GM12878 (cell line): ENCODE results near the gene CHD6. TPM values are rescaled to one million over a fixed set of nuclear protein-coding genes. Genes with fewer than 3 reads are reported as not detected.

Experiments
- ATAC-seq: fragments of 200-7000 bp; cut with Tn5 transposase; 3 replicates; pipeline ENCODE4 v1.9.1; 2020; ENCODE audit warnings: mild to moderate bottlenecking, moderate library complexity
- BruUV-seq: library from RNA; stranded (reverse); fragments of 400-500 nt; replicated peaks from 2 replicates; lab custom pipeline; 2021; lab: Mats Ljungman, UMichigan
- CTCF ChIA-PET: fragments of 300-600 bp; sonication (Branson Sonifier 250); formaldehyde crosslinking; extraction: SDS; loops from one replicate; lab custom pipeline; 2021; ENCODE audit warnings: inconsistent platforms; lab: Yijun Ruan, JAX
- POLR2A ChIA-PET: fragments of 350-600 bp; formaldehyde crosslinking; extraction: SDS; loops from one replicate; lab custom pipeline; 2021; ENCODE audit warnings: inconsistent platforms; lab: Charles Lee
- RAD21 ChIA-PET: fragments of 300-600 bp; sonication (Branson Sonifier 250); formaldehyde crosslinking; loops from one replicate; lab custom pipeline; 2023; ENCODE audit warnings: antibody characterized with exemption; ENCODE audit not compliant: unreplicated experiment; lab: Charles Lee
- SMC1A ChIA-PET: fragments of 300-600 bp; sonication (Branson Sonifier 250); formaldehyde crosslinking; loops from one replicate; lab custom pipeline; 2023; ENCODE audit not compliant: unreplicated experiment, uncharacterized antibody; lab: Charles Lee
- DNase-seq: peaks from one replicate; pipeline ENCODE4 v3.0.0-alpha.2; 2011; ENCODE audit warnings: low read depth, low spot score
- FAIRE-seq: peaks from 3 replicates; lab custom pipeline; 2011; peaks lifted over from hg19 to GRCh38; lab: Jason Lieb, UNC
- H2AFZ ChIP-seq: 2 replicates; pipeline ENCODE4 v1.6.0; 2011; ENCODE audit warnings: low read depth, low read length, control low read depth; ENCODE audit not compliant: control insufficient read depth
- H3K27ac ChIP-seq: 2 replicates; pipeline ENCODE4 v1.5.1; 2011; ENCODE audit warnings: control low read depth; ENCODE audit not compliant: control insufficient read depth, insufficient read depth
- H3K27me3 ChIP-seq, 2 experiments: replicated peaks in 1 of 2; 2 replicates each; pipeline versions ENCODE4 v1.6.0 to v1.6.1; 2011; ENCODE audit warnings: low read length in 1 of 2; ENCODE audit not compliant: control insufficient read depth in 2 of 2, insufficient read depth in 2 of 2
- H3K36me3 ChIP-seq, 2 experiments: 2 replicates each; pipeline ENCODE4 v1.5.1; 2011; ENCODE audit warnings: low read length in 1 of 2; ENCODE audit not compliant: control insufficient read depth in 2 of 2, insufficient read depth in 2 of 2
- H3K4me1 ChIP-seq: 2 replicates; pipeline ENCODE4 v1.6.1; 2011; ENCODE audit warnings: mild to moderate bottlenecking, low read length, moderate library complexity, mixed read lengths; ENCODE audit not compliant: control insufficient read depth, insufficient read depth
- H3K4me2 ChIP-seq: 2 replicates; pipeline ENCODE4 v1.6.0; 2011; ENCODE audit warnings: control low read depth; ENCODE audit not compliant: control insufficient read depth, insufficient read depth
- H3K4me3 ChIP-seq: fragments of 200-600 bp; sonication (generic); 2 replicates; pipeline ENCODE4 v1.5.1; 2016
- H3K79me2 ChIP-seq: 2 replicates; pipeline ENCODE4 v1.6.0; 2011; ENCODE audit warnings: low read length; ENCODE audit not compliant: control insufficient read depth, insufficient read depth
- H3K9ac ChIP-seq: 2 replicates; pipeline ENCODE4 v1.8.0; 2011; ENCODE audit warnings: low read length, control low read depth, mixed read lengths; ENCODE audit not compliant: control insufficient read depth, insufficient read depth
- H3K9me3 ChIP-seq: replicated peaks from 3 replicates; pipeline ENCODE4 v1.5.1; 2011; ENCODE audit warnings: mild to moderate bottlenecking, low read length; ENCODE audit not compliant: control insufficient read depth, insufficient read depth
- H4K20me1 ChIP-seq: 2 replicates; pipeline ENCODE4 v1.6.0; 2011; ENCODE audit not compliant: control insufficient read depth, insufficient read depth
- CHD1 ChIP-seq: IDR thresholded peaks from 2 replicates; pipeline ENCODE4 v1.6.1; 2012; ENCODE audit warnings: low read depth, low read length, improper control_type of control experiment
- NR2F1 ChIP-seq: fragments of 450-650 bp; conservative IDR thresholded peaks from 2 replicates; pipeline ENCODE4 v1.6.1; 2017; ENCODE audit warnings: mild to moderate bottlenecking
- RELB ChIP-seq: fragments of 450-650 bp; IDR thresholded peaks from 2 replicates; pipeline ENCODE4 v1.6.1; 2017; ENCODE audit warnings: low read depth, mild to moderate bottlenecking, moderate library complexity
- SMAD1 ChIP-seq: fragments of 450-650 bp; IDR thresholded peaks from 2 replicates; pipeline ENCODE4 v1.6.1; 2018; ENCODE audit warnings: mild to moderate bottlenecking, low read depth; ENCODE audit not compliant: partially characterized antibody
- TCF12 ChIP-seq: IDR thresholded peaks from 2 replicates; pipeline ENCODE4 v1.6.1; 2011; ENCODE audit warnings: low read depth, mild to moderate bottlenecking, low read length
- ZBTB11 ChIP-seq: fragments of 450-650 bp; formaldehyde crosslinking; IDR thresholded peaks from 2 replicates; pipeline ENCODE4 v1.5.0; 2022; ENCODE audit warnings: mild to moderate bottlenecking, missing genetic modification characterization
- ZBTB40 ChIP-seq: fragments of 450-650 bp; IDR thresholded peaks from 2 replicates; pipeline ENCODE4 v1.6.1; 2016; ENCODE audit warnings: mild to moderate bottlenecking, moderate library complexity, borderline replicate concordance
- WGBS: methylation state at CpG from one replicate; pipeline ENCODE4 v1.1.6; 2016; ENCODE audit warnings: low lambda C conversion rate; ENCODE audit not compliant: insufficient replicate concordance, insufficient coverage; ENCODE audit errors: missing lambda C conversion rate; 5-methylcytosine and 5-hydroxymethylcytosine counted together
- in situ Hi-C: fragments of 300-500 bp; cut with MboI; formaldehyde crosslinking; loops from 9 replicates; pipeline ENCODE4 v1.14.3; 2018; ENCODE audit warnings: mixed read lengths
- intact Hi-C: fragments of 100-400 bp; cut with micrococcal nuclease; formaldehyde crosslinking; loops from one replicate; pipeline ENCODE4 v1.14.2; 2022; ENCODE audit not compliant: unreplicated experiment
- polyA plus RNA-seq, 11 experiments: library from polyadenylated mRNA; depleted of rRNA in 4 of 11; unstranded in 6 of 11; stranded (reverse) in 5 of 11; fragments of >200 nt; fragmentation: Nextera tagmentation in 4 of 11; fragmentation: Illumina TruSeq in 1 of 11; extraction: Ambion mirVana in 4 of 11; extraction: Trizol in 1 of 11; gene quantifications; 1 replicate in 1 of 11; 2 replicates in 10 of 11; pipeline versions ENCODE4 v1.2.1 to v1.2.3, GENCODE V29; 2011 to 2016; ENCODE audit warnings: inconsistent platforms in 2 of 11, missing spikeins in 2 of 11, low read depth in 1 of 11
- total RNA-seq, 4 experiments: library from RNA; depleted of rRNA in 3 of 4; stranded (reverse); fragments of >200 nt in 3 of 4; fragmentation: Illumina TruSeq in 1 of 4; extraction: Trizol in 1 of 4; gene quantifications; 2 replicates each; pipeline versions ENCODE4 v1.2.1 to v1.2.3, GENCODE V29; 2013 to 2021
- TF ChIP-seq, protein P1 (sequence below), 3 experiments: IDR thresholded peaks in 2 of 3; conservative IDR thresholded peaks in 1 of 3; 2 replicates each; pipeline ENCODE4 v1.5.1; 2011; ENCODE audit warnings: low read depth in 3 of 3, low read length in 3 of 3, mild to moderate bottlenecking in 3 of 3, control low read depth in 2 of 3, moderate library complexity in 2 of 3, inconsistent platforms in 1 of 3, mixed read lengths in 1 of 3; ENCODE audit not compliant: control insufficient read depth in 2 of 3, insufficient read depth in 1 of 3; ENCODE audit errors: extremely low read depth in 1 of 3

CHD6 gene
- total and polyA plus RNA-seq, 10 of the 15 experiments (the other 5 are each of a cell fraction or from before 2014, with no cell fraction given) = 4.3 to 25.5 (median 17.1) TPM

GRCh38 chr20:41547221-41547620, 71.0 kb downstream of the CHD6 start (continued):
- TF ChIP-seq ZBTB40 = no peak
- TF ChIP-seq TCF12 = no peak
- no peak for TF ChIP-seq SMAD1
- TF ChIP-seq NR2F1 = no peak
- no peak for TF ChIP-seq RELB

DNA sequence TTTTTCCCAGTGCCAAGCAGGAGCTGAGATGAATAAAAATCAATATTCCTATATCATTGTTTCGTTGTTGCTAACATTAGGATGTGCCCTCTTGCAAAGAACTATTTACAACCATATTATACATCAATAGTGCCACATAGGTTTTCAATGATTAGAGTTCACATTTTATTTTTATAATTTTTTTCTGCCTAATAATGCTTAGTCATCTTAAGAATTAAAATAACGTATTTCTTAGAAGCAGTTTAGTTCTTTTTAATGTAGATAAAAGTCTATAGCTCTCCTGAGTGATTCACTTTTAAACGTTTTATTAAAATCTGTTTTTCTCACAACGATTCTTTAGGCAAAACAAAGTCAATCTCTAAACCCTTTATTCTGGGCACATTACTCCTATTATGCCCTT, 71.6 kb downstream of the CHD6 start:
- ChIA-PET POLR2A (no interaction called here), RAD21 (no interaction called here), CTCF (interaction anchor here (1.0 kb wide), 1 partner anchor 11 kb away, joined by 3 read pairs; no protein-coding TSS in a partner anchor), SMC1A (no interaction called here)
- H3K9me3 ChIP-seq = no peaks in the 10 kb centered on the region; the same call in 1 of the 3 replicates
- no peak overlapping the region for H3K27ac ChIP-seq
- peaks cover 0 to 5% of the 10 kb centered on the region in 2 experiments; a peak in 3 of 4 replicates for H3K36me3 ChIP-seq
- DNase-seq (no peak), ATAC-seq (no peak), FAIRE-seq (no peak)
- in situ Hi-C loops (no loop called here), intact Hi-C loops (no loop called here)
- H4K20me1 ChIP-seq = no peaks in the 10 kb centered on the region
- H3K4me2 ChIP-seq = no peak overlapping the region
- H3K79me2 ChIP-seq = peaks cover 5% of the 10 kb centered on the region
- no TSS peak for BruUV-seq
- no peaks in the 10 kb centered on the region for H3K4me1 ChIP-seq
- no peak overlapping the region for H2AFZ ChIP-seq
- H3K4me3 ChIP-seq = no peak overlapping the region
- H3K27me3 ChIP-seq = no peaks in the 10 kb centered on the region
- H3K9ac ChIP-seq = no peak overlapping the region
- WGBS = 98% methylated on average over 4 of the region's 4 CpGs
- TF ChIP-seq, protein P1, sequence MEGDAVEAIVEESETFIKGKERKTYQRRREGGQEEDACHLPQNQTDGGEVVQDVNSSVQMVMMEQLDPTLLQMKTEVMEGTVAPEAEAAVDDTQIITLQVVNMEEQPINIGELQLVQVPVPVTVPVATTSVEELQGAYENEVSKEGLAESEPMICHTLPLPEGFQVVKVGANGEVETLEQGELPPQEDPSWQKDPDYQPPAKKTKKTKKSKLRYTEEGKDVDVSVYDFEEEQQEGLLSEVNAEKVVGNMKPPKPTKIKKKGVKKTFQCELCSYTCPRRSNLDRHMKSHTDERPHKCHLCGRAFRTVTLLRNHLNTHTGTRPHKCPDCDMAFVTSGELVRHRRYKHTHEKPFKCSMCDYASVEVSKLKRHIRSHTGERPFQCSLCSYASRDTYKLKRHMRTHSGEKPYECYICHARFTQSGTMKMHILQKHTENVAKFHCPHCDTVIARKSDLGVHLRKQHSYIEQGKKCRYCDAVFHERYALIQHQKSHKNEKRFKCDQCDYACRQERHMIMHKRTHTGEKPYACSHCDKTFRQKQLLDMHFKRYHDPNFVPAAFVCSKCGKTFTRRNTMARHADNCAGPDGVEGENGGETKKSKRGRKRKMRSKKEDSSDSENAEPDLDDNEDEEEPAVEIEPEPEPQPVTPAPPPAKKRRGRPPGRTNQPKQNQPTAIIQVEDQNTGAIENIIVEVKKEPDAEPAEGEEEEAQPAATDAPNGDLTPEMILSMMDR (IDR thresholded peaks at IDR 0.05 in 2 of 3, conservative IDR thresholded peaks at IDR 0.05 in 1 of 3; ENCODE audit: control insufficient read depth in 2 of 3, extremely low read depth in 1 of 3, insufficient read depth in 1 of 3, low read depth in 3 of 3, low read length in 3 of 3) = no peak
- no peak for TF ChIP-seq ZBTB11 (CRISPR knock-in tag)
- TF ChIP-seq CHD1 = no peak
